ENCODE results near the gene COL18A1.

- no peak for TF ChIP-seq CTCF (optimal IDR thresholded peaks at IDR 0.05 in 1 of 3, IDR thresholded peaks at IDR 0.05 in 1 of 3, conservative IDR thresholded peaks at IDR 0.05 in 1 of 3; ENCODE audit: extremely low read depth in 1 of 3, insufficient read depth in 2 of 3, low read length in 3 of 3)
- TF ChIP-seq EZH2 (IDR thresholded peaks at IDR 0.05; ENCODE audit: low read length) = no peak
Observed at GRCh38 chr21:45382697-45382997, 22.3 kb upstream of the COL18A1 start.

Data from keratinocyte (primary cell).